HG03159 (cell line): ENCODE results near the gene ADGRG1.

Source experiments
- ATAC-seq: cut with Tn5 transposase; IDR thresholded peaks from one replicate; pipeline ENCODE4 v1.9.1; 2021; ENCODE audit warnings: mild to moderate bottlenecking, moderate library complexity; ENCODE audit not compliant: unreplicated experiment

The ADGRG1 gene

GRCh38 chr16:57604177-57604576 lies 24.3 kb upstream of the ADGRG1 start:
- no peak for ATAC-seq

- no peak for ATAC-seq
These were observed 22.1 kb upstream of the ADGRG1 start for GRCh38 chr16:57606147-57606846.

- no peak for ATAC-seq
These were observed 21.5 kb upstream of the ADGRG1 start for GRCh38 chr16:57606847-57607501.

- no peak for ATAC-seq
These were observed 20.6 kb upstream of the ADGRG1 start for GRCh38 chr16:57607676-57608461.

GRCh38 chr16:57608462-57609113 lies 19.8 kb upstream of the ADGRG1 start:
- no peak for ATAC-seq

- ATAC-seq, result peak; percentile 95
These were observed 18.7 kb upstream of the ADGRG1 start for GRCh38 chr16:57609541-57610401.

GRCh38 chr16:57610611-57611010 lies 17.8 kb upstream of the ADGRG1 start:
- ATAC-seq, result no peak

GRCh38 chr16:57611181-57611580 lies 17.2 kb upstream of the ADGRG1 start:
- ATAC-seq, result no peak

GRCh38 chr16:57611706-57612105 lies 16.7 kb upstream of the ADGRG1 start:
- no peak for ATAC-seq

- ATAC-seq, result no peak
These were observed 15.9 kb upstream of the ADGRG1 start for GRCh38 chr16:57612494-57612893.

GRCh38 chr16:57613514-57613913 lies 14.9 kb upstream of the ADGRG1 start:
- ATAC-seq, result no peak

- ATAC-seq, result no peak
These were observed 13.9 kb upstream of the ADGRG1 start for GRCh38 chr16:57614536-57614935.

GRCh38 chr16:57614944-57615343 lies 13.5 kb upstream of the ADGRG1 start:
- no peak for ATAC-seq

GRCh38 chr16:57615813-57616212 lies 12.6 kb upstream of the ADGRG1 start:
- no peak for ATAC-seq

GRCh38 chr16:57616241-57616640 lies 12.2 kb upstream of the ADGRG1 start:
- no peak for ATAC-seq

GRCh38 chr16:57616876-57617275 lies 11.6 kb upstream of the ADGRG1 start:
- no peak for ATAC-seq

- ATAC-seq, result no peak
These were observed 10.8 kb upstream of the ADGRG1 start for GRCh38 chr16:57617604-57618111.

- ATAC-seq, result no peak
These were observed 9.9 kb upstream of the ADGRG1 start for GRCh38 chr16:57618296-57619132.

GRCh38 chr16:57619133-57619605 lies 9.3 kb upstream of the ADGRG1 start:
- no peak for ATAC-seq
